Activated CD8-positive, alpha-beta T cell treated with anti-CD3 and anti-CD28 coated beads for 36 hours (primary cell): Measurements from ENCODE around the gene OR9G4. TPM values are rescaled to one million over a fixed set of nuclear protein-coding genes. Genes with fewer than 3 reads are reported as not detected.

Experiments used
- ATAC-seq: fragments of 200-7000 bp; cut with Tn5 transposase; one replicate; pipeline ENCODE4 v1.10.0; 2021; ENCODE audit warnings: mild to moderate bottlenecking, moderate library complexity
- CTCF ChIA-PET: fragments of 350-600 bp; sonication (Branson Sonifier 250); formaldehyde crosslinking; loops from one replicate; lab custom pipeline; 2021; ENCODE audit warnings: antibody characterized with exemption; lab: Charles Lee
- POLR2A ChIA-PET: fragments of 350-600 bp; sonication (Branson Sonifier 250); formaldehyde crosslinking; loops from one replicate; lab custom pipeline; 2021; ENCODE audit warnings: antibody characterized with exemption; lab: Charles Lee
- DNase-seq: peaks from one replicate; pipeline ENCODE4 v3.0.0-alpha.2; 2020
- H3K27ac Mint-ChIP-seq: one replicate; pipeline ENCODE4 v1.8.0; 2021; ENCODE audit warnings: mild to moderate bottlenecking, mixed read lengths
- H3K27me3 Mint-ChIP-seq: one replicate; pipeline ENCODE4 v1.8.0; 2021; ENCODE audit warnings: mixed read lengths
- H3K36me3 Mint-ChIP-seq: one replicate; pipeline ENCODE4 v1.8.0; 2021; ENCODE audit warnings: low read depth, mixed read lengths
- H3K4me1 Mint-ChIP-seq: one replicate; pipeline ENCODE4 v1.8.0; 2021; ENCODE audit warnings: low read depth, mixed read lengths
- H3K4me3 Mint-ChIP-seq: one replicate; pipeline ENCODE4 v1.8.0; 2021; ENCODE audit warnings: mild to moderate bottlenecking, moderate library complexity, mixed read lengths
- H3K9me3 Mint-ChIP-seq: one replicate; pipeline ENCODE4 v1.8.0; 2021; ENCODE audit warnings: mixed read lengths
- CTCF ChIP-seq: fragments of 200-600 bp; IDR thresholded peaks from one replicate; pipeline ENCODE4 v1.8.0; 2022; ENCODE audit warnings: antibody characterized with exemption, mild to moderate bottlenecking
- intact Hi-C: fragments of 100-400 bp; cut with micrococcal nuclease; formaldehyde crosslinking; loops from one replicate; pipeline ENCODE4 v1.10.0; 2022
- total RNA-seq, 2 experiments: library from RNA; stranded (reverse); gene quantifications; one replicate each; pipeline ENCODE4 v1.2.3, GENCODE V29; 2021

The OR9G4 gene
- not detected for total RNA-seq

GRCh38 chr11:56748597-56748996, at the start of gene OR9G4:
OR9G4 (minus strand) TSS chr11:56748697; CDS start chr11:56743766, 4,931 bp downstream.
- Mint-ChIP-seq H3K4me3 (no peak within 1 kb of the TSS), H3K36me3 (no peaks in the 10 kb centered on the region), H3K27ac (no peak within 1 kb of the TSS), H3K4me1 (no peaks in the 10 kb centered on the region), H3K9me3 (peaks cover 2% of the 10 kb centered on the region), H3K27me3 (no peaks in the 10 kb centered on the region)
- TF ChIP-seq CTCF = no peak
- ChIA-PET CTCF (no interaction called here), POLR2A (no interaction called here)
- intact Hi-C loops = no loop called here
- ATAC-seq (no peak), DNase-seq (no peak)

- peak; percentile 80 for TF ChIP-seq CTCF
- ChIA-PET CTCF (interaction anchor here (0.7 to 2.8 kb wide), 7 partner anchors 10 to 596 kb away, joined by 3 to 17 read pairs (median 3); no protein-coding TSS in a partner anchor), POLR2A (no interaction called here)
- no peak overlapping the region for H3K4me3 Mint-ChIP-seq
- H3K27ac Mint-ChIP-seq = no peak overlapping the region
- no peaks in the 10 kb centered on the region for H3K9me3 Mint-ChIP-seq
- intact Hi-C loops = no loop called here
- H3K4me1 Mint-ChIP-seq = no peaks in the 10 kb centered on the region
- DNase-seq (no peak), ATAC-seq (no peak)
- H3K36me3 Mint-ChIP-seq = no peaks in the 10 kb centered on the region
- no peaks in the 10 kb centered on the region for H3K27me3 Mint-ChIP-seq
These were observed 35.0 kb upstream of the OR9G4 start for GRCh38 chr11:56783448-56784041.

DNA sequence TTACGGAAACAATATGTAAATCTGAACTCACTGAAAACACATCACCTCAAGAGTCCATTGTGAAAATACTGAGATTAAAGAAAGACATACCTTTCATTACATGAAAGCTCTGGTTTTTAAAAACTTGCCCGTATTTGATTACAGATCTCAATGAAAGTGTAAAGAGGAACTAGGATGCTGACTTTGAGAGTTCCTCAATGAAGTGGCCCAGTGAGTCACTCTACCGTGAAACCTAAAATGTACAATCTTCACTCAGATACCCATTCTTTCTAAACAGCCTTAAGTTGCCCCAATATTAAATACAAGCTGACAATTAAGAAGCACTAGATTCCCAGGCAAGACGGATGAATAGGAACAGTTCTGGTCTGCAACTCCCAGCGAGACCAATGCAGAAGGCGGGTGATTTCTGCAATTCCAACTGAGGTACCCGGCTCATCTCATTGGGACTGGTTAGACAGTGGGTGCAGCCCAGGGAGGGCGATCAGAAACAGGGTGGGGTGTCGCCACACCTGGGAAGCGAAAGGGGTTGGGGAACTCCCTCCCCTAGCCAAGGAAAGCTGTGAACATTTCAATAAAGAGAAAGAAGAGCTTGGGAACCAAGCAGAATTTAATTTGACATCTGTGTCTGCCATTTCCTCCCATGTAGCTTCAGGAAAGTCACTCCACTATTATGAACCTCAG, 33.8 kb upstream of the OR9G4 start:
- no peaks in the 10 kb centered on the region for H3K4me1 Mint-ChIP-seq
- POLR2A ChIA-PET = no interaction called here
- TF ChIP-seq CTCF = no peak

GRCh38 chr11:56776809-56777208, 28.3 kb upstream of the OR9G4 start:
- intact Hi-C loops = no loop called here
- ChIA-PET CTCF (no interaction called here), POLR2A (no interaction called here)
- Mint-ChIP-seq H3K27ac (no peak overlapping the region), H3K4me3 (no peak overlapping the region), H3K9me3 (no peaks in the 10 kb centered on the region), H3K4me1 (no peaks in the 10 kb centered on the region), H3K27me3 (no peaks in the 10 kb centered on the region), H3K36me3 (no peaks in the 10 kb centered on the region)
- ATAC-seq (no peak), DNase-seq (no peak)
- no peak for TF ChIP-seq CTCF

More for the DNA sequence above, 33.8 kb upstream of the OR9G4 start:
- CTCF ChIA-PET = interaction anchor here (0.7 to 2.8 kb wide), 6 partner anchors 9 to 595 kb away, joined by 3 to 17 read pairs (median 4); no protein-coding TSS in a partner anchor
- H3K27me3 Mint-ChIP-seq = no peaks in the 10 kb centered on the region
- intact Hi-C loops = no loop called here
- no peak for DNase-seq
- no peak overlapping the region for H3K27ac Mint-ChIP-seq
- no peaks in the 10 kb centered on the region for H3K9me3 Mint-ChIP-seq
- no peak for ATAC-seq
- H3K4me3 Mint-ChIP-seq = no peak overlapping the region
- no peaks in the 10 kb centered on the region for H3K36me3 Mint-ChIP-seq

DNA sequence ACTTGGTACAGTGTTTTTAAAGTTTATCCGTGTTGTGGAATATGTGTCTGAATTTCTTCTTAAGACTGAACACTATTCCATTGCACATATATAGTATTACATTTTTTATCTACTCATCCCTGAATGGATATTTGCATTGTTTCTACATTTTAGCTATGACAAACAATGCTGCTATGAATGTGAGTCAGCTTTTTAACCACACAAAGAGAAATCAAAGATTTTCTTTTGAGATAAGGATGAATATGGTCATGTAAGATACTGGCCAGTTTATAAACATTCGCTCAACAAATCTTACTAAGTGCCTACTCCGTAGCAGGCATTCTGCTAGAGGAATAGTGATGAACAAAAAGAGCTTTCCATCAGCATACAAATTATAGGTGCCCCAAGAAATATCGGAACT, 16.5 kb upstream of the OR9G4 start:
- intact Hi-C loops = no loop called here
- ATAC-seq (no peak), DNase-seq (no peak)
- H3K27me3 Mint-ChIP-seq = no peaks in the 10 kb centered on the region
- ChIA-PET POLR2A (no interaction called here), CTCF (no interaction called here)
- H3K27ac Mint-ChIP-seq = no peak overlapping the region
- no peaks in the 10 kb centered on the region for H3K9me3 Mint-ChIP-seq
- no peak overlapping the region for H3K4me3 Mint-ChIP-seq
- H3K4me1 Mint-ChIP-seq = no peaks in the 10 kb centered on the region
- TF ChIP-seq CTCF = no peak
- no peaks in the 10 kb centered on the region for H3K36me3 Mint-ChIP-seq
